HL-60 (cell line): ENCODE data around the gene PRDX2.

Source experiments
- DNase-seq, 2 experiments: peaks; one replicate each; pipeline ENCODE4 v3.0.0-alpha.2; 2010 to 2020; ENCODE audit warnings: low read depth in 1 of 2, low spot score in 1 of 2
- H3K27ac ChIP-seq: fragments of 250-450 bp; sonication (Bioruptor Pico); replicated peaks from 2 replicates; pipeline ENCODE4 v1.5.1; 2020; ENCODE audit warnings: mild to moderate bottlenecking, moderate library complexity
- H3K27me3 ChIP-seq: fragments of 250-450 bp; sonication (Bioruptor Pico); 2 replicates; pipeline ENCODE4 v1.5.1; 2021; ENCODE audit warnings: mild to moderate bottlenecking, moderate library complexity; ENCODE audit not compliant: insufficient read depth, poor library complexity, severe bottlenecking
- H3K4me3 ChIP-seq: replicated peaks from 2 replicates; pipeline ENCODE4 v1.5.1; 2011; ENCODE audit warnings: mild to moderate bottlenecking, control low read depth, low read length; ENCODE audit not compliant: insufficient read depth
- GABPA ChIP-seq: IDR thresholded peaks from 2 replicates; pipeline ENCODE4 v1.6.1; 2012; ENCODE audit warnings: low read depth
- POLR2AphosphoS5 ChIP-seq: IDR thresholded peaks from 2 replicates; pipeline ENCODE4 v1.6.1; 2012; ENCODE audit warnings: low read depth
- SPI1 ChIP-seq: IDR thresholded peaks from 2 replicates; pipeline ENCODE4 v1.6.1; 2012; ENCODE audit warnings: low read depth, mild to moderate bottlenecking, borderline replicate concordance
- TF ChIP-seq, protein P1 (sequence below): IDR thresholded peaks from one replicate; pipeline ENCODE4 v1.5.1; 2011; ENCODE audit warnings: low read length, control low read depth, inconsistent platforms; ENCODE audit not compliant: insufficient read depth
- TF ChIP-seq, protein P2 (sequence below): IDR thresholded peaks from 2 replicates; pipeline ENCODE4 v1.6.1; 2012; ENCODE audit warnings: low read depth; ENCODE audit not compliant: insufficient replicate concordance

Gene PRDX2

DNA sequence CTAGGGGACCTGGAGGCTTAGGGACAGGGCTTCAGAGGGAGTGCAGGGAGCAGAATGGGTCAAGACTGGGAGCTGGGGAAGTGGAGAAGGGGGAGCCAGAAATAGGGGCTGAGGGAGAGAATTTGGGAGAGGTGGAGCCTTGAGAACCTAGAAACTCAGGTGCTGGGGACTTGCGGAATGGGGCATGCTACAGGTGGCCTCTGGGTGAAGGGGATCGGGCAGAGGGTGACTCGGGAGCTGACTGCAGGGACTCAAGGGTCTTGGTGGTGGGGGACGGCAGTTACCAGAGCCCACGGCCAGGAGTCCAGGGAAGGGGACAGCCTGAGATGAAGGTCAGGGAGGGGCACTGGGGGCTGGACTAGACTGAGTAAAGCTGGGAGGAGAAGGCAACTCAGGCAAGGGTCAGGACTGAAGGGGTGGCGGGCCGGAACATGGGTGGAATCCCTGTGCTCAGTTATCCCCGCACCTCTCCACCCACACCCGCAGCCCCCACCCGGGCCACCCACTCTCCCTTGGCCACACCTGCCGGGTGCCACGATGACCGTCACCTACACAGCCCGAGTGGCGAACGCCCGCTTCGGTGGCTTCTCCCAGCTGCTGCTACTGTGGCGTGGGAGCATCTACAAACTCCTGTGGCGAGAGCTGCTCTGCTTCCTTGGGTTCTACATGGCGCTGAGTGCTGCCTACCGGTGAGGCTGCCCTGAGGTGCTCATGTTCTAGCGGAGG is 49.4 kb downstream of the PRDX2 start:
- no peak overlapping the region for H3K4me3 ChIP-seq
- TF ChIP-seq, protein P1, sequence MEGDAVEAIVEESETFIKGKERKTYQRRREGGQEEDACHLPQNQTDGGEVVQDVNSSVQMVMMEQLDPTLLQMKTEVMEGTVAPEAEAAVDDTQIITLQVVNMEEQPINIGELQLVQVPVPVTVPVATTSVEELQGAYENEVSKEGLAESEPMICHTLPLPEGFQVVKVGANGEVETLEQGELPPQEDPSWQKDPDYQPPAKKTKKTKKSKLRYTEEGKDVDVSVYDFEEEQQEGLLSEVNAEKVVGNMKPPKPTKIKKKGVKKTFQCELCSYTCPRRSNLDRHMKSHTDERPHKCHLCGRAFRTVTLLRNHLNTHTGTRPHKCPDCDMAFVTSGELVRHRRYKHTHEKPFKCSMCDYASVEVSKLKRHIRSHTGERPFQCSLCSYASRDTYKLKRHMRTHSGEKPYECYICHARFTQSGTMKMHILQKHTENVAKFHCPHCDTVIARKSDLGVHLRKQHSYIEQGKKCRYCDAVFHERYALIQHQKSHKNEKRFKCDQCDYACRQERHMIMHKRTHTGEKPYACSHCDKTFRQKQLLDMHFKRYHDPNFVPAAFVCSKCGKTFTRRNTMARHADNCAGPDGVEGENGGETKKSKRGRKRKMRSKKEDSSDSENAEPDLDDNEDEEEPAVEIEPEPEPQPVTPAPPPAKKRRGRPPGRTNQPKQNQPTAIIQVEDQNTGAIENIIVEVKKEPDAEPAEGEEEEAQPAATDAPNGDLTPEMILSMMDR = no peak
- TF ChIP-seq, protein P2, sequence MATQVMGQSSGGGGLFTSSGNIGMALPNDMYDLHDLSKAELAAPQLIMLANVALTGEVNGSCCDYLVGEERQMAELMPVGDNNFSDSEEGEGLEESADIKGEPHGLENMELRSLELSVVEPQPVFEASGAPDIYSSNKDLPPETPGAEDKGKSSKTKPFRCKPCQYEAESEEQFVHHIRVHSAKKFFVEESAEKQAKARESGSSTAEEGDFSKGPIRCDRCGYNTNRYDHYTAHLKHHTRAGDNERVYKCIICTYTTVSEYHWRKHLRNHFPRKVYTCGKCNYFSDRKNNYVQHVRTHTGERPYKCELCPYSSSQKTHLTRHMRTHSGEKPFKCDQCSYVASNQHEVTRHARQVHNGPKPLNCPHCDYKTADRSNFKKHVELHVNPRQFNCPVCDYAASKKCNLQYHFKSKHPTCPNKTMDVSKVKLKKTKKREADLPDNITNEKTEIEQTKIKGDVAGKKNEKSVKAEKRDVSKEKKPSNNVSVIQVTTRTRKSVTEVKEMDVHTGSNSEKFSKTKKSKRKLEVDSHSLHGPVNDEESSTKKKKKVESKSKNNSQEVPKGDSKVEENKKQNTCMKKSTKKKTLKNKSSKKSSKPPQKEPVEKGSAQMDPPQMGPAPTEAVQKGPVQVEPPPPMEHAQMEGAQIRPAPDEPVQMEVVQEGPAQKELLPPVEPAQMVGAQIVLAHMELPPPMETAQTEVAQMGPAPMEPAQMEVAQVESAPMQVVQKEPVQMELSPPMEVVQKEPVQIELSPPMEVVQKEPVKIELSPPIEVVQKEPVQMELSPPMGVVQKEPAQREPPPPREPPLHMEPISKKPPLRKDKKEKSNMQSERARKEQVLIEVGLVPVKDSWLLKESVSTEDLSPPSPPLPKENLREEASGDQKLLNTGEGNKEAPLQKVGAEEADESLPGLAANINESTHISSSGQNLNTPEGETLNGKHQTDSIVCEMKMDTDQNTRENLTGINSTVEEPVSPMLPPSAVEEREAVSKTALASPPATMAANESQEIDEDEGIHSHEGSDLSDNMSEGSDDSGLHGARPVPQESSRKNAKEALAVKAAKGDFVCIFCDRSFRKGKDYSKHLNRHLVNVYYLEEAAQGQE = no peak
- TF ChIP-seq POLR2AphosphoS5 = no peak
- no peak for TF ChIP-seq GABPA
- TF ChIP-seq SPI1 = no peak
- peaks cover 16% of the 10 kb centered on the region for H3K27me3 ChIP-seq
- no peak overlapping the region for H3K27ac ChIP-seq
- DNase-seq = no peak

DNA sequence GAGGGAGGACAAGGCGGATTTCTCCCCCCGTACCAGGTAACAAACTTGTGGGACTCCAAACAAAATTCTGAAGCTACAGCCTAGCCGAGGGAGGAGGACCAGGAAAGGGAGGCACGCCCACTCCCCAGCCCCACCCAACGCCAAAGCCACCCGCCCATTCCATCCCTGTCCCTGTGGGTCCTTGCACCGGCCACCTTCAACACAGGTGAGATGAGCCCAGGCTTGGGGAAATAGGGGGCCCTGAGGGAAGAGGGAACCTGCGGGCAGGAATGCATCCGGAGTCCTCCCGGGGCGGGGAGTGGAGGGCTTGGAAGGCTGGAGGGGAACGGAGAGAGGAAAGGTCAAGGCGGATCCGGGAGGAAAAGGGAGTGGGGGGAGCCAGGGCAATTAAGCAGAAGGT is 50.0 kb downstream of the PRDX2 start, which contains the start of gene BEST2:
Gene BEST2, plus strand, starts transcription at position 157 of the 400 bp plus-strand sequence. CDS start 802 bp downstream, outside the sequence.
- peaks cover 16% of the 10 kb centered on the region for H3K27me3 ChIP-seq
- no peak for TF ChIP-seq POLR2AphosphoS5
- H3K27ac ChIP-seq = no peak within 1 kb of the TSS
- H3K4me3 ChIP-seq = no peak within 1 kb of the TSS
- DNase-seq = no peak

DNA sequence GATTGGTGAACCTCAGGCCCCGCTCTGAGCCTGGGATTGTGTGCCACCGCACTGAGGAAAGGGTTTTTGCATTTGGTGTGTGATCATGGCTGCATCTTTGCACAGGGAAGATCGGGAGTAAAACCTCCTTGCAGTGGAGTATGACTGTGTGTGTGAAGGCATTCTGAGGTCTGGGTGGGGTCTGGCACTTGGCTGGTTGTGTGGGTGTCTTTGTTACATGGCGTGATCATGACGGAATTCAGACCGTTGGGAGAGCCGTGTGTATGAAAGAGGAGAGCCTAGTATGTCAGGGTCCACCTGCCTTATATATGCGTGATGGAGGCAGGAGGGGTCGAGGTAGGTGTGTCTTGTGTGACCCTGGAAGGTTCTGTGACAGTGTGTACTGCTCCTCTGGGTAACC is 50.7 kb downstream of the PRDX2 start:
- H3K27me3 ChIP-seq = peaks cover 16% of the 10 kb centered on the region
- H3K27ac ChIP-seq = no peak overlapping the region
- no peak overlapping the region for H3K4me3 ChIP-seq
- TF ChIP-seq, protein P2 = no peak
- no peak for TF ChIP-seq GABPA
- TF ChIP-seq, protein P1 = no peak
- TF ChIP-seq POLR2AphosphoS5 = no peak
- no peak for TF ChIP-seq SPI1
- DNase-seq = no peak

DNA sequence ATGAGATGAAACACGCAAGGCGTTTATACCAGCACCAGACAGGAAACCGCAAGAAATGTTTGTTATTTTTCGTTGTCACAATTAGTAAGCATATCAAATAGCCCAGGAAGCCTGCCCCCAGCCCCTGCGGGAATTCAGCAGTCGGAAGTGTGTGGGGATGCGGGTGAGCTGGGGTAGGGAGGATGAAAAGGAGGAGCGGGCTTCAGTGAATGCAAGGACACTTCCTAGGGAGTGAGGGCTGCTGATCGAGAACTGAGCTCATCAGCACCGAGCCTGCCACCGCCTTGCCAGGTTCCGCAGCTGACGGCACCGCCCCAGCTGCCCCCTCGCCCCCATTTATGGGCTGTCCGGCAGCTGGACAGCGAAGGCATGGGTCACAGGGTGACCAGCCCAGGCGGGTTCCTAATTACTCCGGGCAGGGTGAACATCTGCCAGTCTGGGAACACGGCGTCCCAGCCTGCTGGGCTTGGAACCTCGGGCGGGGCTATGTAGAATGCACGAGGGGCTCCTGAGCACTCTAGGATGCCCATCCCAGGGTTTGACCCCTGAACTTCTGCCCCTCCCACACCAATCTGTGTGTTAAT is 51.6 kb downstream of the PRDX2 start:
- DNase-seq = no peak
- Histone ChIP-seq H3K4me3 (no peak overlapping the region), H3K27me3 (peaks cover 16% of the 10 kb centered on the region), H3K27ac (no peak overlapping the region)
- TF ChIP-seq POLR2AphosphoS5 (no peak), GABPA (no peak), SPI1 (no peak)
- TF ChIP-seq, protein P2 = no peak
- TF ChIP-seq, protein P1 = no peak
